ENCODE results near the gene ZNF326. TPM values are rescaled to one million over a fixed set of nuclear protein-coding genes. Genes with fewer than 3 reads are reported as not detected.

ZNF326 gene
- polyA plus RNA-seq, 1 of the 3 experiments (the other 2 are of a cell fraction) = 16.4 TPM

GRCh38 chr1:89959719-89960118 is 35.2 kb upstream of the ZNF326 start:
- Histone ChIP-seq H3K36me3 (replicated peaks in 1 of 2; ENCODE audit: control insufficient read depth in 1 of 2, insufficient read depth in 2 of 2, low read length in 1 of 2) (no peaks in the 10 kb centered on the region), H3K4me1 (ENCODE audit: control insufficient read depth in 1 of 2, insufficient read depth in 2 of 2, low read depth in 1 of 2, low read length in 1 of 2) (peaks cover 0 to 6% of the 10 kb centered on the region in 2 experiments; a peak in 2 of 4 replicates), H3K9me3 (no peaks in the 10 kb centered on the region), H3K27me3 (ENCODE audit: insufficient read depth) (no peaks in the 10 kb centered on the region), H3F3A (replicated peaks; ENCODE audit: insufficient read depth) (peaks cover 10% of the 10 kb centered on the region), H3K4me2 (no peak overlapping the region), H3K9ac (no peak overlapping the region), H3K4me3 (ENCODE audit: low read depth in 2 of 2, low read length in 1 of 2) (no peak overlapping the region), H2AFZ (ENCODE audit: low read depth) (no peak overlapping the region), H3K27ac (ENCODE audit: low read depth in 2 of 2, low read length in 1 of 2) (no peak overlapping the region), H3K79me2 (ENCODE audit: insufficient read depth) (no peaks in the 10 kb centered on the region), H4K20me1 (ENCODE audit: insufficient read depth) (no peaks in the 10 kb centered on the region), H3K9me2 (no peaks in the 10 kb centered on the region)
- DNase-seq = no peak
- 74% methylated on average over 2 of the region's 2 CpGs for WGBS (ENCODE audit: low lambda C conversion rate)
- POLR2A ChIA-PET = no interaction called here
- TF ChIP-seq EZH2phosphoT487 (IDR thresholded peaks at IDR 0.05; ENCODE audit: borderline replicate concordance, low read depth) (no peak), GABPA (IDR thresholded peaks at IDR 0.05; ENCODE audit: low read depth) (no peak), IRF3 (IDR thresholded peaks at IDR 0.05; ENCODE audit: low read depth, low read length) (no peak), RCOR1 (IDR thresholded peaks at IDR 0.05; ENCODE audit: low read length) (no peak), YY1 (IDR thresholded peaks at IDR 0.05; ENCODE audit: low read depth) (no peak), SMC3 (IDR thresholded peaks at IDR 0.05; ENCODE audit: low read depth, low read length) (no peak), USF1 (IDR thresholded peaks at IDR 0.05; ENCODE audit: borderline replicate concordance, low read depth) (no peak), NFIC (IDR thresholded peaks at IDR 0.05; ENCODE audit: borderline replicate concordance) (no peak), TEAD4 (IDR thresholded peaks at IDR 0.05; ENCODE audit: borderline replicate concordance, insufficient read depth) (no peak), MEF2A (IDR thresholded peaks at IDR 0.05; ENCODE audit: borderline replicate concordance, low read depth) (no peak), RXRA (IDR thresholded peaks at IDR 0.05; ENCODE audit: borderline replicate concordance, low read depth) (no peak), ELF1 (IDR thresholded peaks at IDR 0.05) (no peak), RAD21 (IDR thresholded peaks at IDR 0.05; ENCODE audit: low read length) (no peak)
- TF ChIP-seq, protein P1, sequence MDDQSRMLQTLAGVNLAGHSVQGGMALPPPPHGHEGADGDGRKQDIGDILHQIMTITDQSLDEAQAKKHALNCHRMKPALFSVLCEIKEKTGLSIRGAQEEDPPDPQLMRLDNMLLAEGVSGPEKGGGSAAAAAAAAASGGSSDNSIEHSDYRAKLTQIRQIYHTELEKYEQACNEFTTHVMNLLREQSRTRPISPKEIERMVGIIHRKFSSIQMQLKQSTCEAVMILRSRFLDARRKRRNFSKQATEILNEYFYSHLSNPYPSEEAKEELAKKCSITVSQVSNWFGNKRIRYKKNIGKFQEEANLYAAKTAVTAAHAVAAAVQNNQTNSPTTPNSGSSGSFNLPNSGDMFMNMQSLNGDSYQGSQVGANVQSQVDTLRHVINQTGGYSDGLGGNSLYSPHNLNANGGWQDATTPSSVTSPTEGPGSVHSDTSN (IDR thresholded peaks at IDR 0.05) = no peak
- CTCF ChIA-PET = no interaction called here

GRCh38 chr1:89962024-89962741 is 32.7 kb upstream of the ZNF326 start:
- Histone ChIP-seq H3K27ac (ENCODE audit: low read depth in 2 of 2, low read length in 1 of 2) (peak overlapping the region; percentile 23 to 44; a peak in 2 of 4 replicates), H3K79me2 (ENCODE audit: insufficient read depth) (no peaks in the 10 kb centered on the region), H3F3A (replicated peaks; ENCODE audit: insufficient read depth) (peaks cover 10% of the 10 kb centered on the region), H3K36me3 (replicated peaks in 1 of 2; ENCODE audit: control insufficient read depth in 1 of 2, insufficient read depth in 2 of 2, low read length in 1 of 2) (no peaks in the 10 kb centered on the region), H3K9ac (no peak overlapping the region; the same call in 1 of the 2 replicates), H3K4me3 (ENCODE audit: low read depth in 2 of 2, low read length in 1 of 2) (no peak overlapping the region), H3K9me2 (no peaks in the 10 kb centered on the region), H3K27me3 (ENCODE audit: insufficient read depth) (no peaks in the 10 kb centered on the region), H4K20me1 (ENCODE audit: insufficient read depth) (no peaks in the 10 kb centered on the region), H3K9me3 (no peaks in the 10 kb centered on the region), H3K4me1 (ENCODE audit: control insufficient read depth in 1 of 2, insufficient read depth in 2 of 2, low read depth in 1 of 2, low read length in 1 of 2) (peaks cover 0 to 6% of the 10 kb centered on the region in 2 experiments; a peak in 2 of 4 replicates), H3K4me2 (peak overlapping the region; percentile 54; the same call in 1 of the 2 replicates), H2AFZ (ENCODE audit: low read depth) (no peak overlapping the region)
- POLR2A ChIA-PET = no interaction called here
- WGBS (ENCODE audit: low lambda C conversion rate) = 58% methylated on average over 6 of the region's 6 CpGs
- CTCF ChIA-PET = interaction anchor here (2.1 kb wide), 1 partner anchor 158 kb away, joined by 7 read pairs; no protein-coding TSS in a partner anchor
- no peak for DNase-seq
- TF ChIP-seq, protein P1 (IDR thresholded peaks at IDR 0.05) = peak; percentile 68
- TF ChIP-seq IRF3 (IDR thresholded peaks at IDR 0.05; ENCODE audit: low read depth, low read length) = no peak
- TF ChIP-seq RFX5 (IDR thresholded peaks at IDR 0.05; ENCODE audit: low read length) = no peak
- peak; percentile 3; the same call in 1 of the 2 replicates for TF ChIP-seq FOSL2 (IDR thresholded peaks at IDR 0.05; ENCODE audit: borderline replicate concordance, low read depth)
- TF ChIP-seq EP300 (IDR thresholded peaks at IDR 0.05; ENCODE audit: borderline replicate concordance in 1 of 2, low read depth in 1 of 2, low read length in 1 of 2) = no peak
- TF ChIP-seq SMC3 (IDR thresholded peaks at IDR 0.05; ENCODE audit: low read depth, low read length) = no peak
- TF ChIP-seq RAD21 (IDR thresholded peaks at IDR 0.05; ENCODE audit: low read length) = no peak
- TF ChIP-seq ZBTB33 (IDR thresholded peaks at IDR 0.05; ENCODE audit: borderline replicate concordance, low read depth) = no peak
- TF ChIP-seq TEAD4 (IDR thresholded peaks at IDR 0.05; ENCODE audit: borderline replicate concordance, insufficient read depth) = 0 out of 2 replicates have a peak, but pooled peaks have one; percentile 19
- no peak for TF ChIP-seq YY1 (IDR thresholded peaks at IDR 0.05; ENCODE audit: low read depth)
- peak; percentile 79 for TF ChIP-seq TCF12 (IDR thresholded peaks at IDR 0.05)
